Endothelial cell of umbilical vein (primary cell): Measurements from ENCODE around the gene ALOX5. TPM values are rescaled to one million over a fixed set of nuclear protein-coding genes. Genes with fewer than 3 reads are reported as not detected.

ENCODE experiments used
- BruUV-seq: library from RNA; stranded (reverse); fragments of 400-500 nt; replicated peaks from 2 replicates; lab custom pipeline; 2021; lab: Mats Ljungman, UMichigan
- CTCF ChIA-PET: fragments of 300-600, 350-600 bp; sonication (Branson Sonifier 250); formaldehyde crosslinking; loops from one replicate; lab custom pipeline; 2021; ENCODE audit warnings: antibody characterized with exemption, inconsistent platforms; lab: Charles Lee
- POLR2A ChIA-PET: fragments of 300-600, 350-600 bp; sonication (Branson Sonifier 250); formaldehyde crosslinking; loops from one replicate; lab custom pipeline; 2021; ENCODE audit warnings: antibody characterized with exemption, inconsistent platforms; lab: Charles Lee
- DNase-seq: peaks from one replicate; pipeline ENCODE4 v3.0.0-alpha.2; 2011; ENCODE audit warnings: low read depth, low spot score
- FAIRE-seq: peaks from 2 replicates; lab custom pipeline; 2011; peaks lifted over from hg19 to GRCh38; lab: Jason Lieb, UNC
- H2AFZ ChIP-seq: 2 replicates; pipeline ENCODE4 v1.6.0; 2012; ENCODE audit warnings: low read depth, low read length, control low read depth, inconsistent platforms
- H3K27ac ChIP-seq: 2 replicates; pipeline ENCODE4 v1.5.1; 2011; ENCODE audit warnings: low read depth, mild to moderate bottlenecking, control low read depth, low read length, moderate library complexity; ENCODE audit not compliant: insufficient read depth
- H3K27me3 ChIP-seq, 2 experiments: 2 replicates each; pipeline versions ENCODE4 v1.6.0 to v1.6.1; 2011; ENCODE audit warnings: low read length in 2 of 2, mixed read lengths in 1 of 2; ENCODE audit not compliant: control insufficient read depth in 2 of 2, insufficient read depth in 2 of 2
- H3K36me3 ChIP-seq, 2 experiments: 2 replicates in 1 of 2; 3 replicates in 1 of 2; pipeline ENCODE4 v1.5.1; 2011; ENCODE audit warnings: low read length in 2 of 2, mild to moderate bottlenecking in 1 of 2, moderate library complexity in 1 of 2; ENCODE audit not compliant: control insufficient read depth in 2 of 2, insufficient read depth in 2 of 2; ENCODE audit errors: extremely low read depth in 1 of 2
- H3K4me1 ChIP-seq: 3 replicates; pipeline ENCODE4 v1.5.1; 2011; ENCODE audit warnings: mild to moderate bottlenecking, low read length; ENCODE audit not compliant: control insufficient read depth, insufficient read depth; ENCODE audit errors: extremely low read depth
- H3K4me2 ChIP-seq: 2 replicates; pipeline ENCODE4 v1.6.1; 2011; ENCODE audit warnings: low read length, control low read depth, mixed read lengths; ENCODE audit not compliant: insufficient read depth
- H3K4me3 ChIP-seq, 3 experiments: fragments of 200-600 bp in 1 of 3; sonication (generic), shearing (Covaris generic) in 1 of 3; replicated peaks in 1 of 3; 2 replicates each; pipeline ENCODE4 v1.5.1; 2011 to 2016; ENCODE audit warnings: control low read depth in 3 of 3, low read length in 3 of 3, mild to moderate bottlenecking in 2 of 3, inconsistent platforms in 1 of 3, low read depth in 1 of 3, moderate library complexity in 1 of 3; ENCODE audit not compliant: insufficient read depth in 1 of 3
- H3K79me2 ChIP-seq: 2 replicates; pipeline ENCODE4 v1.6.0; 2012; ENCODE audit warnings: low read length, inconsistent platforms; ENCODE audit not compliant: control insufficient read depth, insufficient read depth
- H3K9ac ChIP-seq: replicated peaks from 2 replicates; pipeline ENCODE3; 2011; ENCODE audit warnings: low read length, control low read depth; ENCODE audit not compliant: insufficient read depth; ENCODE audit errors: extremely low read depth
- H3K9me1 ChIP-seq: replicated peaks from 3 replicates; pipeline ENCODE4 v1.6.0; 2011; ENCODE audit warnings: mild to moderate bottlenecking, low read length; ENCODE audit not compliant: control insufficient read depth, insufficient read depth; ENCODE audit errors: extremely low read depth
- H3K9me3 ChIP-seq: replicated peaks from 2 replicates; pipeline ENCODE4 v1.5.1; 2012; ENCODE audit warnings: low read length, inconsistent platforms; ENCODE audit not compliant: control insufficient read depth, insufficient read depth
- H4K20me1 ChIP-seq: replicated peaks from 2 replicates; pipeline ENCODE3; 2011; ENCODE audit warnings: mild to moderate bottlenecking, low read length; ENCODE audit not compliant: control insufficient read depth, insufficient read depth; ENCODE audit errors: extremely low read depth
- CTCF ChIP-seq, 2 donors: IDR thresholded peaks; 1 replicate in 1 of 2; 2 replicates in 1 of 2; pipeline ENCODE4 v1.5.1; 2011; ENCODE audit warnings: low read length in 2 of 2, mild to moderate bottlenecking in 2 of 2, moderate library complexity in 2 of 2, control low read depth in 1 of 2, inconsistent platforms in 1 of 2, low read depth in 1 of 2; ENCODE audit not compliant: insufficient read depth in 1 of 2; ENCODE audit errors: extremely low read depth in 1 of 2
- EZH2 ChIP-seq: IDR thresholded peaks from 2 replicates; pipeline ENCODE4 v1.6.1; 2012; ENCODE audit warnings: borderline replicate concordance, low read depth, mild to moderate bottlenecking, moderate library complexity, low read length, inconsistent platforms; ENCODE audit not compliant: severe bottlenecking
- FOS ChIP-seq: IDR thresholded peaks from 2 replicates; pipeline ENCODE4 v1.6.1; 2011; ENCODE audit warnings: mild to moderate bottlenecking, low read length, moderate library complexity, borderline replicate concordance; ENCODE audit not compliant: insufficient read depth
- GATA2 ChIP-seq: IDR thresholded peaks from 2 replicates; pipeline ENCODE4 v1.7.0; 2011; ENCODE audit warnings: low read depth, mild to moderate bottlenecking, moderate library complexity, mixed read lengths, low read length; ENCODE audit not compliant: insufficient read length, insufficient read depth
- JUN ChIP-seq: IDR thresholded peaks from 2 replicates; pipeline ENCODE4 v1.6.1; 2011; ENCODE audit warnings: borderline replicate concordance, low read depth; ENCODE audit not compliant: insufficient read length, insufficient read depth
- MYC ChIP-seq: IDR thresholded peaks from one replicate; pipeline ENCODE4 v1.6.1; 2011; ENCODE audit warnings: mild to moderate bottlenecking, low read depth, low read length
- POLR2A ChIP-seq: IDR thresholded peaks from 2 replicates; pipeline ENCODE4 v1.6.1; 2012; ENCODE audit warnings: low read depth, mild to moderate bottlenecking, control low read depth, low read length
- POLR2AphosphoS5 ChIP-seq: IDR thresholded peaks from 2 replicates; pipeline ENCODE4 v1.6.1; 2012; ENCODE audit warnings: low read depth, mild to moderate bottlenecking, control low read depth, low read length, moderate library complexity; ENCODE audit not compliant: insufficient read depth
- dilution Hi-C: fragments of 300-500 bp; cut with MboI; formaldehyde crosslinking; loops from one replicate; pipeline ENCODE4 v1.15.0; 2019; ENCODE audit warnings: low sequenced_read_pairs; ENCODE audit not compliant: extremely low pct_ligation_motif_present
- intact Hi-C: fragments of 100-400 bp; cut with micrococcal nuclease; formaldehyde crosslinking; loops from one replicate; pipeline ENCODE4 v1.10.0; 2022
- polyA plus RNA-seq, 4 experiments: library from polyadenylated mRNA; depleted of rRNA in 3 of 4; stranded (reverse) in 3 of 4; unstranded in 1 of 4; fragments of >200 nt; gene quantifications; 2 replicates each; pipeline versions ENCODE4 v1.2.1 to v1.2.3, GENCODE V29; 2011 to 2012; ENCODE audit warnings: missing spikeins in 1 of 4
- total RNA-seq: library from RNA; stranded (reverse); gene quantifications from 2 replicates; pipeline ENCODE4 v1.2.3, GENCODE V29; 2021
- TF ChIP-seq, protein P1 (sequence below): IDR thresholded peaks from 2 replicates; pipeline ENCODE4 v1.6.1; 2011; ENCODE audit not compliant: insufficient read depth, insufficient read length

The ALOX5 gene
- total and polyA plus RNA-seq, 2 donors (not counting 3 experiments of a cell fraction or from before 2014, with no cell fraction given) = 0.04 TPM; not detected in 1

DNA sequence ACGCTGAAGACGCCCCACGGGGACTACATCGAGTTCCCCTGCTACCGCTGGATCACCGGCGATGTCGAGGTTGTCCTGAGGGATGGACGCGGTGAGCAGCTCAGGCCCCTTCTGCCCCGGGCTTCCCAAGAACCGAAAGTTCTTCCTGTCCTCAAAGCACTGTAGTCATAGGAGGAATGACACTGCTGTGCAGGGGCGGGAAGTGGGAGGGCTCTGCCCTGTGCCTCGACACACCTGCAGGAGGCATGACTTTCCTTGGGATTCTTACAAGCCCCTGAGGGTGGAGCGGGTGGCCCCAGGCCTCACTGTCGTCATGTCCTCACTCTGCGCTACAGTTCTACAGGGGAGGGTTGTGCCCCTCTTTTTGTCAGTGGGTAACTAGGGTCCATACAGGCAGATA, 8.6 kb downstream of the ALOX5 start:
- FAIRE-seq (no peak), DNase-seq (no peak)
- POLR2A ChIA-PET = no interaction called here
- Histone ChIP-seq H4K20me1 (no peaks in the 10 kb centered on the region), H3K36me3 (no peaks in the 10 kb centered on the region), H3K9ac (no peak overlapping the region), H3K4me3 (no peak overlapping the region), H3K4me2 (no peak overlapping the region), H3K9me1 (no peaks in the 10 kb centered on the region), H3K4me1 (no peaks in the 10 kb centered on the region), H3K27ac (no peak overlapping the region), H3K9me3 (no peaks in the 10 kb centered on the region), H3K27me3 (no peaks in the 10 kb centered on the region), H3K79me2 (no peaks in the 10 kb centered on the region), H2AFZ (no peak overlapping the region)
- no TSS peak for BruUV-seq
- TF ChIP-seq POLR2AphosphoS5 = no peak
- no peak for TF ChIP-seq POLR2A
- TF ChIP-seq FOS = no peak
- TF ChIP-seq MYC = no peak
- TF ChIP-seq EZH2 = no peak
- TF ChIP-seq, protein P1, sequence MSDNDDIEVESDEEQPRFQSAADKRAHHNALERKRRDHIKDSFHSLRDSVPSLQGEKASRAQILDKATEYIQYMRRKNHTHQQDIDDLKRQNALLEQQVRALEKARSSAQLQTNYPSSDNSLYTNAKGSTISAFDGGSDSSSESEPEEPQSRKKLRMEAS = no peak
- TF ChIP-seq JUN = no peak
- TF ChIP-seq CTCF (IDR thresholded peaks at IDR 0.05; ENCODE audit: extremely low read depth in 1 of 2, insufficient read depth in 1 of 2, low read depth in 1 of 2, low read length in 2 of 2) = no peak
- no peak for TF ChIP-seq GATA2
- CTCF ChIA-PET = no interaction called here
- intact Hi-C loops = no loop called here
- dilution Hi-C loops = no loop called here
